H9 (cell line): ENCODE measurements around the gene FOXL1. TPM values are rescaled to one million over a fixed set of nuclear protein-coding genes. Genes with fewer than 3 reads are reported as not detected.

Experiments used
- DNase-seq: peaks from one replicate; pipeline ENCODE4 v3.0.0-alpha.2; 2017
- H2AFZ ChIP-seq: one replicate; pipeline ENCODE4 v1.6.1; 2013; ENCODE audit warnings: mild to moderate bottlenecking, low read length, control low read depth, moderate library complexity
- H2AK5ac ChIP-seq: 2 replicates; pipeline ENCODE4 v1.6.1; 2013; ENCODE audit warnings: low read length, control low read depth, mixed read lengths; ENCODE audit not compliant: insufficient read length
- H2BK120ac ChIP-seq: one replicate; pipeline ENCODE4 v1.6.1; 2013; ENCODE audit warnings: low read depth, mild to moderate bottlenecking, low read length, control low read depth, inconsistent platforms; ENCODE audit not compliant: poor library complexity, severe bottlenecking
- H2BK12ac ChIP-seq: 2 replicates; pipeline ENCODE4 v1.6.1; 2013; ENCODE audit warnings: low read length, control low read depth, mixed read lengths, low read depth; ENCODE audit not compliant: insufficient read length
- H2BK15ac ChIP-seq: 2 replicates; pipeline ENCODE4 v1.6.1; 2013; ENCODE audit warnings: low read depth, low read length, control low read depth
- H2BK20ac ChIP-seq: one replicate; pipeline ENCODE4 v1.6.1; 2013; ENCODE audit warnings: low read depth, mild to moderate bottlenecking, low read length, control low read depth, inconsistent platforms; ENCODE audit not compliant: poor library complexity, severe bottlenecking
- H2BK5ac ChIP-seq: 2 replicates; pipeline ENCODE4 v1.6.1; 2013; ENCODE audit warnings: low read length, control low read depth, mixed read lengths; ENCODE audit not compliant: insufficient read length
- H3K14ac ChIP-seq: 2 replicates; pipeline ENCODE4 v1.6.1; 2013; ENCODE audit warnings: low read length, control low read depth; ENCODE audit not compliant: insufficient read depth
- H3K18ac ChIP-seq: 2 replicates; pipeline ENCODE4 v1.6.1; 2013; ENCODE audit warnings: low read depth, mild to moderate bottlenecking, mixed read lengths, low read length, control low read depth; ENCODE audit not compliant: insufficient read length
- H3K23ac ChIP-seq: 2 replicates; pipeline ENCODE4 v1.6.1; 2013; ENCODE audit warnings: low read length, control low read depth, mixed read lengths, low read depth; ENCODE audit not compliant: insufficient read length
- H3K23me2 ChIP-seq: 2 replicates; pipeline ENCODE4 v1.6.1; 2013; ENCODE audit warnings: low read depth, mild to moderate bottlenecking, mixed read lengths, low read length, control low read depth; ENCODE audit not compliant: insufficient read length, poor library complexity, severe bottlenecking
- H3K27ac ChIP-seq: 2 replicates; pipeline ENCODE4 v1.5.1; 2013; ENCODE audit warnings: low read length, control low read depth, mixed read lengths, low read depth; ENCODE audit not compliant: insufficient read length
- H3K27me3 ChIP-seq: 2 replicates; pipeline ENCODE4 v1.6.1; 2013; ENCODE audit warnings: low read length, control low read depth, inconsistent platforms; ENCODE audit not compliant: insufficient read depth
- H3K4ac ChIP-seq: 2 replicates; pipeline ENCODE4 v1.6.1; 2013; ENCODE audit warnings: low read depth, mild to moderate bottlenecking, control low read depth, inconsistent platforms, low read length, moderate library complexity
- H3K4me1 ChIP-seq: 2 replicates; pipeline ENCODE4 v1.6.1; 2013; ENCODE audit warnings: low read length, control low read depth, inconsistent platforms; ENCODE audit not compliant: insufficient read depth
- H3K4me2 ChIP-seq: 2 replicates; pipeline ENCODE4 v1.6.1; 2013; ENCODE audit warnings: low read length, control low read depth, mixed read lengths; ENCODE audit not compliant: insufficient read length, insufficient read depth
- H3K56ac ChIP-seq: 2 replicates; pipeline ENCODE4 v1.6.1; 2013; ENCODE audit warnings: low read depth, mild to moderate bottlenecking, mixed read lengths, low read length, control low read depth; ENCODE audit not compliant: insufficient read length
- H3K79me1 ChIP-seq: 2 replicates; pipeline ENCODE4 v1.6.1; 2013; ENCODE audit warnings: low read depth, mild to moderate bottlenecking, moderate library complexity, low read length, control low read depth, inconsistent platforms; ENCODE audit not compliant: insufficient read depth, poor library complexity, severe bottlenecking
- H3K79me2 ChIP-seq: 2 replicates; pipeline ENCODE4 v1.6.1; 2013; ENCODE audit warnings: low read length, control low read depth, inconsistent platforms; ENCODE audit not compliant: insufficient read depth
- H3K9ac ChIP-seq: 2 replicates; pipeline ENCODE4 v1.6.1; 2013; ENCODE audit warnings: low read length, control low read depth, mixed read lengths; ENCODE audit not compliant: insufficient read length; ENCODE audit errors: extremely low read depth
- H3K9me3 ChIP-seq: one replicate; pipeline ENCODE4 v1.6.1; 2013; ENCODE audit warnings: low read depth, low read length, inconsistent platforms; ENCODE audit not compliant: control insufficient read depth
- H3T11ph ChIP-seq: one replicate; pipeline ENCODE4 v1.6.1; 2013; ENCODE audit warnings: mild to moderate bottlenecking, low read length, control low read depth, inconsistent platforms
- H4K20me1 ChIP-seq: one replicate; pipeline ENCODE4 v1.6.1; 2013; ENCODE audit not compliant: control insufficient read depth, insufficient read length, insufficient read depth
- H4K5ac ChIP-seq: 2 replicates; pipeline ENCODE4 v1.6.1; 2013; ENCODE audit warnings: low read depth, mild to moderate bottlenecking, mixed read lengths, low read length, control low read depth; ENCODE audit not compliant: insufficient read length
- H4K8ac ChIP-seq: replicated peaks from 2 replicates; pipeline ENCODE4 v1.6.1; 2013; ENCODE audit warnings: low read length, control low read depth, mixed read lengths, low read depth; ENCODE audit not compliant: insufficient read length
- H4K91ac ChIP-seq: 2 replicates; pipeline ENCODE4 v1.6.1; 2013; ENCODE audit warnings: low read depth, mild to moderate bottlenecking, moderate library complexity, mixed read lengths, low read length, control low read depth; ENCODE audit not compliant: insufficient read length
- H3K27ac Mint-ChIP-seq, 3 experiments: 2 replicates in 2 of 3; 3 replicates in 1 of 3; pipeline ENCODE4 v1.8.0; 2020 to 2021; ENCODE audit warnings: mixed read lengths in 3 of 3, mild to moderate bottlenecking in 1 of 3, moderate library complexity in 1 of 3
- H3K27me3 Mint-ChIP-seq: 2 replicates; pipeline ENCODE4 v1.8.0; 2021; ENCODE audit warnings: low read depth, mild to moderate bottlenecking, moderate library complexity, mixed read lengths
- H3K36me3 Mint-ChIP-seq, 3 experiments: 2 replicates in 2 of 3; 3 replicates in 1 of 3; pipeline ENCODE4 v1.8.0; 2020 to 2021; ENCODE audit warnings: low read depth in 3 of 3, mixed read lengths in 3 of 3; ENCODE audit not compliant: insufficient read depth in 1 of 3
- H3K4me1 Mint-ChIP-seq, 2 experiments: 2 replicates each; pipeline ENCODE4 v1.8.0; 2020; ENCODE audit warnings: mixed read lengths in 2 of 2
- H3K4me3 Mint-ChIP-seq, 2 experiments: 2 replicates in 1 of 2; 3 replicates in 1 of 2; pipeline ENCODE4 v1.8.0; 2020 to 2021; ENCODE audit warnings: mild to moderate bottlenecking in 2 of 2, mixed read lengths in 2 of 2, moderate library complexity in 1 of 2
- H3K9me3 Mint-ChIP-seq, 2 experiments: 2 replicates in 1 of 2; 3 replicates in 1 of 2; pipeline ENCODE4 v1.8.0; 2020; ENCODE audit warnings: mild to moderate bottlenecking in 2 of 2, mixed read lengths in 2 of 2, moderate library complexity in 1 of 2
- CTCF ChIP-seq: fragments of 200-600 bp; sonication (generic); conservative IDR thresholded peaks from 3 replicates; pipeline ENCODE4 v1.8.0; 2021; ENCODE audit warnings: antibody characterized with exemption, mild to moderate bottlenecking
- WGBS: extraction: QIAGEN DNeasy Blood & Tissue Kit; methylation state at CpG from one replicate; pipeline ENCODE4 v1.1.7; 2013; ENCODE audit warnings: missing lambda C conversion rate, low lambda C conversion rate, mixed read lengths; ENCODE audit not compliant: insufficient read length; ENCODE audit errors: extremely low coverage; 5-methylcytosine and 5-hydroxymethylcytosine counted together
- total RNA-seq: library from RNA; stranded (reverse); gene quantifications from 2 replicates; pipeline ENCODE4 v1.2.1, GENCODE V29; 2021

Gene FOXL1
- total RNA-seq, 1 experiment from 2014 or later, result 0.09 TPM

GRCh38 chr16:86626284-86626683 lies 47.9 kb downstream of the FOXL1 start:
- Histone ChIP-seq H2AK5ac (no peak overlapping the region), H3K4me2 (no peak overlapping the region), H3K9ac (no peak overlapping the region), H3K79me1 (no peaks in the 10 kb centered on the region), H3K27me3 (no peaks in the 10 kb centered on the region), H3K56ac (no peak overlapping the region), H2BK12ac (no peak overlapping the region), H4K91ac (no peak overlapping the region), H3K23ac (no peak overlapping the region), H3K4ac (no peak overlapping the region), H3K23me2 (no peaks in the 10 kb centered on the region), H4K5ac (no peak overlapping the region), H2AFZ (no peak overlapping the region), H2BK5ac (no peak overlapping the region), H4K20me1 (no peaks in the 10 kb centered on the region), H2BK15ac (no peak overlapping the region), H3K14ac (no peak overlapping the region), H3K9me3 (no peaks in the 10 kb centered on the region), H3K4me1 (no peaks in the 10 kb centered on the region), H3T11ph (no peak overlapping the region), H3K79me2 (no peaks in the 10 kb centered on the region), H3K18ac (no peak overlapping the region), H2BK20ac (no peak overlapping the region), H2BK120ac (no peak overlapping the region), H4K8ac (no peak overlapping the region), H3K27ac (no peak overlapping the region)
- no peak overlapping the region for H3K27ac Mint-ChIP-seq
- no peak for DNase-seq
- H3K9me3 Mint-ChIP-seq, result no peaks in the 10 kb centered on the region
- no peaks in the 10 kb centered on the region for H3K4me1 Mint-ChIP-seq
- no peak for TF ChIP-seq CTCF
- H3K27me3 Mint-ChIP-seq, result peaks cover 15% of the 10 kb centered on the region
- WGBS, result no CpG with 5 or more reads among the region's 12 CpGs
- H3K36me3 Mint-ChIP-seq, result no peaks in the 10 kb centered on the region; a peak in 1 of 7 replicates
- no peak overlapping the region for H3K4me3 Mint-ChIP-seq
